Activated CD4-positive, alpha-beta T cell treated with anti-CD3 and anti-CD28 coated beads, Interleukin-2, amount 50 U/mL, for 1 hour (primary cell): ENCODE data around the gene WDR59.

Source experiments
- DNase-seq: peaks from one replicate; pipeline ENCODE4 v3.0.0-alpha.2; 2020

The WDR59 gene

DNA sequence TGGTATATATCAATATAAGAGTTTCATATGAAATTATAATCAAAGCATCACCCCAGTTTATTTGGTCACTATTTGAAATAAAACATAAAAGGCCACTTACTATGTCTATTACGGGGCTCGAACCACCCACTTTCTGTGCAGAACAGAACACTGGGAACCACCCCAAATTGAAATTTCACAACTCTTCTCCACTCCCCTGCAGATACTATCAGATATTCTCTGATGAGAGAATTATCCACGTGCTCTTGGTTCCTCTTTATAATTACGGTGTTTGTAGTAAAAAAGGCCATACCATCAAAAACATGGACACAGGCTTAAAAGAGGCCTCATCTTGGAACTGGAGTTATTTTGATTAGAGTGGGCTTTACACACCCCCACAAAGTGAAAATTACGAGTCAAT, 82.8 kb downstream of the WDR59 start:
- DNase-seq: no peak

- DNase-seq: no peak
These were observed 83.3 kb downstream of the WDR59 start for GRCh38 chr16:74901606-74902005.

- no peak for DNase-seq
These were observed 85.1 kb downstream of the WDR59 start for GRCh38 chr16:74899816-74900215.

DNA sequence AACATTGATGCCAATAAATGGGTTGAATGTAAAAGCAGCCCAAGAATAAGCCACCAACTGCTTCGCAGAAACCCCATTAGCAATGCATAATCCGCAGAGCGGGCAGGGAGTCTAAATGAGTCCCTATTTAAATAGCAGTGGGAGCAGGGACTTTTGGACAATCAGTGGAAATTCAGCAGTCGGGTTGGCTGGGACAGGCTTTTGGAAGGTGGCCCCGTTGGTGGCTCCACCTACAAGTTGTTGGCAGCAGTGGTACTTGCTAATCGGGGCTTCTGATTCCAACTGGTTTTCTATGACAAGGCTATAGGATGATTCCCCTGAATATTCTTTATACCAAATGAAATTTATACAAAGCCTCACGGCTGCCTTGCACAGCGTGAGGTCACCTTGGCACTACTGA, 86.3 kb downstream of the WDR59 start:
- no peak for DNase-seq

DNA sequence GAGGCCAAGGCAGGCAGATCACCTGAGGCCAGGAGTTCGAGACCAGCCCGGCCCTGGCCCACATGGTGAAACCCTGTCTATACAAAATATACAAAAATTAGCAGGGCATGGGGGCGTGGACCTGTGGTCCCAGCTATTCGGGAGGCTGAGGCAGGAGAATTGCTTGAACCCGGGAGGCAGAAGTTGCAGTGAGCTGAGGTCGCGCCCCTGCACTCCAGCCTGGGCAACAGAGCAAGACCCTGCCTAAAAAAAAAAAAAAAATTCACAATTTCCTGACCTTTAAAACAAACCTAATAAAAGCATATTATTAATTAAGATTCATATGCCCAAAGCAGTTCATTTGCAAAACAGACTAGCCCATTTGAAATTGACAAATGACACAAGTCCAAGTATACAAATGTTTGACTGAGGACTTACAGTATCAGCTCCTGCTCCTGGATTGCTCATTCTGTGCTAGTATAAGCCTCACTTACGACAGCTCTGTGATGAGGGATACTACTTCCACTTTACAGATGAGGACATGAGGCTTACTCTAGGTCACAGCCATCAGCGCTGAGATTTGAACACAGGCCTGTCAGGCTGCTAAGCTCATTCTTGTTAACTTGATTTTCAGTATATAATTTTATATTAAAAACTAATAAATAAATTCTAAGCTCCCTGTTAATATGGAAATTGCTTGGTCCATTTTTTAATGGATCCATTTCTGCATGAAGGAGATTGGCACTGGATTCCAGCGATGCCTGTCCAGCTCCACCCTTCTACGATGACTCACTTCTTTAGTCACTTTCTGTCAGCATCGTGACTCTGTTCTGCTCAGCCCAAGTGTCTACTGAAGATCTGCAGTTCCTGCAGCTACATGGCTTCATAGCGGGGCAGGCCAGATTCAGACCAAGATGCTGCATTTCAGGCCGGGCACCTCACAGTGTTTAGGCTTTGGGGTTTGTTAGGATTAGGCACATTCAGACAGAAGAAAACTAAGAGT, 88.2 kb downstream of the WDR59 start:
- no peak for DNase-seq

DNA sequence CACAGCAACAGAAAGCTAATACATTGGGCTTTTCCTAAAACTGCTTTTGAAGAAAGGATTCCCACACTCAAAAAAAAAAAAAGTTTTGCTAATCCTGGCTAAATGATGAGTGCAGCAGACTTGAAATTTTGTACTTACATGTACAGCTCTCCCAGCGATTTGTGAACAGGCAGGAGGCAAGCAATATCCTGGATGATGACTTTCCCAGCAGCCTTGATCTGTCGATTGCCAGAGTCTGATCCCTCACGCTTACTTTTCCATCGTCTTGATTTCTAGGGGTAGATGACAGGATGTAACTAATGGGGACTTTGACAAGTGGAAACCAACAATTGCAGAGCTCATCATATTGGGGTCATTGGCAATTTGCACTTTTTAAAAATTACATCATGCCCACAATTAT, 91.4 kb downstream of the WDR59 start:
- DNase-seq: no peak

DNA sequence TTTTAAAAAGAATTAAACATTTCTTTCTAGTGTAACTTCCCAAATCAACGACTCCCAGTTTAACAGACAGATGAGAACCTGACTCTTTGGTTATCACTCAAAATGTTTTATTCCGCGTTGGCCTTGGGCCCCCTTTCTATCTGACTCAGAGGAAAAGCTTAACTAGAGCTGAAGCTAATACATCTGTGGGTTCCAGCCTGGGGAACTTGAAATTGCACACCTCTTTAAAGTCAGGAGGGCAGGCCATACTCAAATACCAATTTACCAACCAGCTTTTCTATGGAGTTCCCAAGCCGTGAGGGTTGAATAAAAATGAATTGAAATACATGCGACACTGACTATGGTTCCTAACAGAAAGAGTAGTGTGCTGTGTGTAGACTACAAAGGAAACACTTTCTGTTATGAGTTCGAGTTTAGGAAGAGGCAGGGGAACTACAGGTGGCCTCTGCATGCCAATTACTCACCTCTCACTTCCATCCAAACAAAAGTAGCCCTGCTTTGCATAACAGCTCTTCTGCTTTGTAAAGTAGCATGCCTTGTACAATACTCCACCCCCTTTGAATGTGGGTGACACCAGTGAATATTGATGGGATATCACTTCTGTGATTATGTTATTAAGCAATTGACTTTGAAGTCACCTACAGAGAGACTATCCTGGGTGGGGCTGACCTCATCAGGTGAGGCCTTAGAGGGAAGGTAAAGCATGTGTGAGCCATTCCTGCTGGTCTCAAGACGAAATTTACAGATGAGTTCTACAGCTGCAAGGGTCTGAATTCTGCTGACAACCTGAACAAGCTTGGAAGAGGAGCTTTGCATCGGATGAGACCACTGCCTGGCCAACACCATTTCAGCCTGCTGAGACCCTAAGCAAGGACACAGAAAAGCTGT, 92.1 kb downstream of the WDR59 start:
- DNase-seq: no peak

GRCh38 chr16:74888888-74889287, 96.0 kb downstream of the WDR59 start:
- DNase-seq: no peak

GRCh38 chr16:74888232-74888862, 96.6 kb downstream of the WDR59 start:
- peak; percentile 5 for DNase-seq

- no peak for DNase-seq
These were observed 97.8 kb downstream of the WDR59 start for GRCh38 chr16:74887084-74887483.

DNA sequence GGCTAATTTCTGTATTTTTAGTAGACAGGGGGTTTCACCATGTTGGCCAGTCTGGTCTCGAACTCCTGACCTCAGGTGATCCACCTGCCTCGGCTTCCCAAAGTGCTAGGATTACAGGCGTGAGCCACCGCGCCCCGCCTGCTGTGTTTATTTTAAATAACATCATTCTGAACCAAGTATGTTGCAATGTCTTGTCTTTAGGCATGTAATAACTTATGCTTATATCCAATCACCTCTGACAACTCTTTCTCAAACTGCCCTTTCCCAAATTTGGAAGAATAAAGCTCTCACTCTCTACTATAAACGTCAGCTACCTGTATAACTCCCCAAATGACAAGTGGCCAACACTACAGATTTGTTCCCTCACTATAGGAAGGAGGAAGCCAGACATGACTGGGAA, 107.2 kb downstream of the WDR59 start:
- no peak for DNase-seq

- no peak for DNase-seq
These were observed 109.9 kb downstream of the WDR59 start for GRCh38 chr16:74874912-74875546.

GRCh38 chr16:74874123-74874522, 110.8 kb downstream of the WDR59 start:
- DNase-seq: no peak

- DNase-seq: no peak
These were observed 112.6 kb downstream of the WDR59 start for GRCh38 chr16:74872302-74872701.

DNA sequence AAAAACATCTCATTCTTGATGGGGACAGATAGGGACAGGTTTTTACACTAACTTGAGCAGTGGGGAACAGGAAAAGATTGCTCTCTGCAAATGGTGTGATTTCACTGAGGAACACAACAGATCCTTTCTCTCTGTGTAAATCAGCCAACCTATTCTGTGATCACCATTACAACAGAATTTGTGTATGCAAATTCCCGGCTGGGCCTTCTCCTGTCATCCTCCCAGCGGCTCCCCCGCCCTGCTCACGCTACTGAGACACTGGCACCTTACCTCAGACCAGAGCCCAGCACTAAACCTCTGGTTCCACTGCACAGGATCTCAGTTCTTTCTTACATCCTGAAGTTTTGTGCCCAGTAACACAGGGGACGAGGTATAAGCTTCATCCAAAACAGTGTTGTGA, 113.3 kb downstream of the WDR59 start:
- DNase-seq: no peak

DNA sequence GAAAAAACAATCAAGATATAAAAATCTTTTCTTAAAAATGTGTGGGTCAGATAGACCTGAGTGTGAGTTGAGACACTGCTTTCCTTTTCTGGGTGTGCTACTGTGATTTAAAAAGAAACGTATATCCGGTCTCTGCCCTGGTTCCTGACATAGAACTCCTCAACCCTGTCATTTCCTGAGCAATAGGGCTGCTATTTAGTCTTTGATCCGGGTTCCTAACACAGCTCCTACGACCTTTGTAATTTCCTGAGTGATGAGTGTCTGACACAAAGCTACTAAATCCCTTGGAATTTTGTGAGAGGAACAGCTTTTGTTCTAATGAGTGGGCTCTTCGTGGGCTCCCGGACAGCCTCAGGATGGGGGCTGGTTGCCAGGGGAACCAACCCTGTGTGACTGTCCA, 116.4 kb downstream of the WDR59 start:
- DNase-seq: no peak

GRCh38 chr16:74868035-74868434, 116.9 kb downstream of the WDR59 start:
- no peak for DNase-seq

- no peak for DNase-seq
These were observed 117.6 kb downstream of the WDR59 start for GRCh38 chr16:74867281-74867849.

- no peak for DNase-seq
These were observed 118.9 kb downstream of the WDR59 start for GRCh38 chr16:74865922-74866598.

GRCh38 chr16:74862743-74863244, 122.1 kb downstream of the WDR59 start:
- no peak for DNase-seq

- DNase-seq: no peak
These were observed 132.4 kb downstream of the WDR59 start for GRCh38 chr16:74852500-74852875.

- DNase-seq: no peak
These were observed 134.9 kb downstream of the WDR59 start for GRCh38 chr16:74850027-74850426.
